HG02623 (cell line): ENCODE measurements around the gene GALNTL6.
"Not testable (repeated sequence)": the region's sequence is repeated elsewhere in the genome, so short reads cannot be mapped to it uniquely, and the experiment has no call there.

ENCODE experiments used
- ATAC-seq: cut with Tn5 transposase; IDR thresholded peaks from one replicate; pipeline ENCODE4 v1.9.1; 2021; ENCODE audit warnings: moderate library complexity; ENCODE audit not compliant: unreplicated experiment

The GALNTL6 gene

DNA sequence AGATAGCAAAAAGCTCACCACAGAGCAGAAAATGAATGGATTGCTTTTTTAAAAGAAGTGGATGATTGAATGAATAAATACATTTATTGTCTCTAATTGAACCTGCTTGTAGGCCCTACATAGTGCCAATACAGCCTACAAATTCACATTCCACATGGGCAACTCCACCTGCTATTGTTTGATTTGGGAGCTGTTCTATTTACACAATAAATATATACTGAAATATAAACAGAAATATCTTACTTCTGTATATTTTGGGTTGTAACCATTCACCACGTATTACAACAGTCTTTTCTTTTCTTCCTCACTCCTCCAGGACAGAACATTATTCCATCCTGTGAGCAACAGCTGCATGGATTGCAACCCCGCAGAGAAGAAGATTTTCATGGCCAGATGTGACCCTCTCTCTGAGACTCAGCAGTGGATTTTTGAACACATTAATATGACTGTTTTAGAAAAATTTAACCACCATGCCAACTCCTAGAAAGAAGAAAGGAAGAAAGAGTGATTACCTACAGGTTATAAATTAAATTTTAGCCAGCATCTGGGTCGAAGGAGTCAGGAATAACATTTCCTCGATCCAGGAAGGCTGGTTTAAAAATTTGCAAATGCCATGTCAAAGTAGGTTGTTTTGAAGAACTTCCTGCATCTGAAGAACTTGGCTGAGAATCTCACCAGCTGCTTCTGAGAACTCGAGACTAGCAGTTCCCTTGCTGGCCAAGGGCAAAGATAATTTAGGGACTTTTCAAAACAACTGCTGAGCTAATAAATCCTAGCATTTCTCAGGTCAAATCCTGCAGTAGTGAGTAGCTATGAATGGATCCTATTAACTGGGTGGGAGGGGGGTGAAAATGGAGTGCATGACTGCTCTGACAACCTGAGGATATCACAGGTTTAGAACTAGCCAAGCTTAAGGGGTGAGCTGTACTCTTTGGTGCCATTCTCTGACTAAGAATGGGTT lies 1226.7 kb downstream of the GALNTL6 start:
- ATAC-seq: no peak

DNA sequence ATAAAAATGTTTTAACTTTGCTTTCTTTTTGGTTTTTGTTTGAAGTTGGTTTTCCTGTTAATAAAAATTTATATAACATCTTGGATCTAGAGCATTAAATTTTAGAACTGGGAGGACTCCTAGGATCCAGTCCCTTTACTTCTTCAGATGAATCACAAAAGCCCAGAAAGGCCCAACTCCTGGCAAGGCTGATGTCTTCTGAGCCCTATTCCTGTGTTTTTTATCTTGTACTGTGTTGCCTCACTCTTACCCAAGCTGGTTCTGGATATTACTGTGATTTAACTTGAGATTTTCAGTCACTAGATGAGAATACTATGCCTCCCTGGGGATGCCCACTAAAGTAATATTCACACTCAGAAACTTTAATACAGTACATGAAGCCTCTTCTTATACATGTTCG lies 1228.3 kb downstream of the GALNTL6 start:
- ATAC-seq: no peak

- not testable (repeated sequence) for ATAC-seq
Measured at GRCh38 chr4:173042139-173042538, 1228.9 kb downstream of the GALNTL6 start.

- ATAC-seq: no peak
Measured at GRCh38 chr4:173044340-173044739, 1231.1 kb downstream of the GALNTL6 start.

DNA sequence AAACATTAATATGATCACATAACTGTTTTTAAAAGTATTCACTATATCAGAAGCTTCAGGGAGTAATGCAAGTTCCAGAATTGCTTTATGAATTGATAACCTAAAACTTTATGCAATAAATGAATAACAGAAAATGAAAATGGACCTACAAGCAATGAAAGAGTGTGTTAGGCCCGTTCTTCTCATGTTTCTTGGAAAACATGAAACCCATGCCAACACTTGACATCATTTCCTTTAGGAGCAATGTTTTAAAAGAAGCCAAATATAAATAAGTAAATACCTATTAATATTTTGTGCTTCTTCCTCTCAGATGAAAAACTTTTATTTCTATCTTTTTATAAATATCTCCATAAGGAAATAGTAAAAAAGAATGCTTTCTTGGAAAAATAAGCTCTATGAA lies 1232.4 kb downstream of the GALNTL6 start:
- ATAC-seq: no peak

DNA sequence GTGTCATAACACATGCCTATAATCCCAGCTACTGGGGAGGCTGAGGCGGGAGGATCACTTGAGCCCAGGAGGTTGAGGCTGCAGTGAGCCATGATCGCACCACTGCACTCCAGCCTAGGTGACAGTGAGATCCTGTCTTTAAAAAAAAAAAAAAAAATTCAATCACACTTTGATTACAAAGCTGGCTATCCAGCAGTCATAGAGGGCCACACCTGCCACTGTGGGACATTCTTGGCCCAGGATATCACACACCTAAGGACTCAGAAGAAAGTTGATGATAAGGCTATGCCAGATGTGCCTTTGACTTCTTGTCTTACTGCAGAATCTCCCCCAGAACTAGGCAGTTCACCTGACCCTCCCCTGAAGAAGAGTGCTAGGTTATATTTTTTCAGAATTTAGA lies 1232.9 kb downstream of the GALNTL6 start:
- no peak for ATAC-seq

- no peak for ATAC-seq
Measured at GRCh38 chr4:173046818-173047217, 1233.6 kb downstream of the GALNTL6 start.

DNA sequence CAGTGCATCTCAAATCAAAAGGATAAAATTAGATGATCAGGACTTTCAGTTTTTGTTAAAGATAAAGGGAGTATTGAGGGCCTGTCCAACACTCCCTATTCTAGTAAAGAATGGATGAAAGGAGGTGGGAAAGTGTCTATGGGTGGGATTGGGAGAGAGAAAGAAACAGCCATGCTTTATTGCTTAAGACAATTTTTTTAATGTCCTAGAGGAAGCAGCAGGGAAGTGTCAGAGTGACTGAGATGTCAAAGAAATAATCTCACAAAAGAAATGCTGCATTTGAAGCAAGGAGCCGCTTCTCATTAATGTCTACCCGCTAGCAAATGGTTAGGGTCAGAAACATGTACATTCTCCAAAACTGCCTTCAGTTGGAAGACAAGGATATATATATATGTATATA lies 1238.0 kb downstream of the GALNTL6 start:
- ATAC-seq: no peak

DNA sequence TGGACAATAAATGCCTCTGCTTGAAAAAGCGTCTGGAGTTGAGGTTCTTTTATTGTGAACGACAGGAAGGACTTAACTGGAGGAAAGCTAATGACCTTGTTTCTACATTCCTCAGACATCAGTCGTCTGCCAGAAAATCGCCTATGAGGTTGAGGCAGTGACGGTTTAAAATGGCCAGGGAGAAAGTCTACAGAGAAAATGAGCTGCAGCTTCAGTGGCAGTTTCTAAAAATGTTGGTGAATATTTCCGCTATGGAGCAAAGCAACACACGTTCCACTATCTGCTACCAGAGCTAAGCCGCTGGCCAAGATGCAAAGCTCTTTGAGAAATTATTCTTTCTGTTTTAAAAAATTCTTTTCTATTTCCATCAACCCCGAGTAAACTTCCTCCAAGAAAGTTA lies 1238.5 kb downstream of the GALNTL6 start:
- ATAC-seq: no peak

DNA sequence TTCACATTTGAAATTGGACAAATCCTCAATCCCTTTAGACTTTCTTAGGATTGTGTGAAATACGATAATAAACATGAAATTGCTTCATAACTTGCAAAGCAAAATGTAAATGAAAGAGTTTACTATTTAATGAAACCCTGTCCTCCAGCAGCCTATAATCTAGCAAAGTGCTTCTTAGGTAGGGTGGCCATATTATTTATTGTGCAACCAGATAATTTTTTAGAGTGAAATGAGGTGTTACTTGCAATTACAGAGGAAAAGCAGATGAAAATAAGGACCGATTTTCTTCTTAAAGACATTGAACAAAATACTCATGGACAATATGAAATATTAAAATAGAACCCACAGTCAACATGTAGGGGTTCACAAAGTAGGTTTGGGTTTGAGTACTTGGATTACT lies 1239.2 kb downstream of the GALNTL6 start:
- no peak for ATAC-seq

DNA sequence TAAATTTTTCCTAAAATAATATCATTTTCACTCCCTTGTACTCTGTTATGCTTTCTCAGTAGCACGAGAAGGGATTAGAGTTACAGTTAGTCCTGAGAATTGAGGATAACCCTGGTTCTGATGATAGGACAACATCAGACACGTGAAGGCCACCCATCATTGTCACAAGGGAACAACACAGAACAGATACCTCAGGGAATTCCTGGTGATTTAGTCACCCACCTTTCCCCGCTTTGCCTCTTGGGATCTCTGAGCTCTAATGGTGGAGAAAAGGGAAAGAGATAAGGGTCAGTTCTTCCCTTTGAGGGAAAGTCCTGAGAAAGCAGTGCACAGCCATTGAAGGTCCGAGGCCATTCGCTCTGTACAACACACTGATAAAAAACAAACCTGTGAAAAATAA lies 1243.1 kb downstream of the GALNTL6 start:
- ATAC-seq: no peak

DNA sequence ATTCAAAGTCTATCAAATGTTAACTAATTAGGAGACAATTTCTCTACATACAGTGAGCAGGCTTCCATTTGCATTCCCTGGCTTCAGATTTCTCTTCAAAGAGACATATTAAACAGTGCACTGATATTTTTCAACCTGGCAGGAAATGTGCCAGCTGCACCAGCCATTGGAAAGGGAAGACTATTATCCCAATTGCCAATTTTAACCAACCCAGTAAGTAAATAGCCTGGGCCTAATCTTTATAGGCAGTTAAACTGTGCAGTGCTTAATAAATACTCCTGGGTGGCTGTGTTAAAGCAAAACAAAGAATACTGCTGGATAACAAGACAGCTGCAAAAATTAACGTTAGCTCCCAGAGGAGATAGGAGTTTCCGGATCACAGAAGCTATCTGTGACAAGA lies 1243.5 kb downstream of the GALNTL6 start:
- no peak for ATAC-seq

DNA sequence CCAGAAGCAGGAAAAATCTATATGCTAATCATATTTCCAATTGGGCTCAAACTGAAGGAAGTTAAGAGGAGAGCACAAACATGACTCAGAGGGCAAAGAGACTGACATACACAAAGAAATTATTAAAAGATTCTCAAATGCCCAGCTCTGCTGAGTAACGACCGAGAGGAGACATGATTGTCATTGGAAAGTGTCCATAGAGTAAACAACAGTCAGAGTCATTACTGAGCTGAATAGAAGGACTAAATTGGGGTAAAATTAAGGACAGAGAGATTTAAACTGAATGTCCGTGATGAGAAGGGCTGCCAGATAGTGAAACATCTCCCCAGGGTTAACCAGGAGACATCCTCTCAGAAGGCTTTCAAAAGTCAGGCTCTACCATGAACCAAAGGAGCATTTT lies 1244.2 kb downstream of the GALNTL6 start:
- no peak for ATAC-seq

DNA sequence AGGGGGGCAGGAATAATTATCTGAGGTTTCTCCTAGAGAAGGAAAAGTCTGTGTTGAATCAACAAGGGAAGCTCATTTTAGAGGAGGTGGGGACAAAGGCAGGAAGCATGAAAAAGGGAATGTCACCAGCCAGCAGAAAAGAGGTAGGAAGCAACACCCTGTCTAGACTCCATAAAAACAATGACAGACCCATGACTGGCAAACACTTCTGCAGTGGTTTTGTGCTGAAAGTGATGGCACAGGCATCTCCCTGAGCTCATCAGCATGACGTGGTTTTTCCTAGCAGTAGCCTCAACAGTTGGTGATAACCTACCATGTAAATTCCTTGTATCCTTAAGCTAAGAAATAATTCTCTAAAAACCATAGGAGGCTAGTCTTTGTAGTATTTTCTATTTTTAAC lies 1244.7 kb downstream of the GALNTL6 start:
- no peak for ATAC-seq

DNA sequence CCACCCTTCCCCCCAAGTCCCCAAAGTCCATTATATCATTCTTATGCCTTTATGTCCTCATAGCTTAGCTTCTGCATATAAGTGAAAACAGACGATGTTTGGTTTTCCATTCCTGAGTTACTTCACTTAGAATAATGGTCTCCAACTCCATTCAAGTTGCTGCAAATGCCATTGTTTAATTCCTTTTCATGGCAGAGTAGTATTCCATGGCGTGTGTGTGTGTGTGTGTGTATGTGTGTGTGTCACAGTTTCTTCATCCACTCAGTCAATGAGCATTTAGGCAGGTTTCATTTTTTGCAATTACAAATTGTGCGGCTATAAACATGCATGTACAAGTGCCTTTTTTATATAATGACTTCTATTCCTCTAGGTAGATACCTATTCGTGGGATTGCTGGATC lies 1248.0 kb downstream of the GALNTL6 start:
- no peak for ATAC-seq

GRCh38 chr4:173073939-173074500 lies 1260.8 kb downstream of the GALNTL6 start:
- ATAC-seq: no peak

GRCh38 chr4:173074501-173074946 lies 1261.3 kb downstream of the GALNTL6 start:
- no peak for ATAC-seq

DNA sequence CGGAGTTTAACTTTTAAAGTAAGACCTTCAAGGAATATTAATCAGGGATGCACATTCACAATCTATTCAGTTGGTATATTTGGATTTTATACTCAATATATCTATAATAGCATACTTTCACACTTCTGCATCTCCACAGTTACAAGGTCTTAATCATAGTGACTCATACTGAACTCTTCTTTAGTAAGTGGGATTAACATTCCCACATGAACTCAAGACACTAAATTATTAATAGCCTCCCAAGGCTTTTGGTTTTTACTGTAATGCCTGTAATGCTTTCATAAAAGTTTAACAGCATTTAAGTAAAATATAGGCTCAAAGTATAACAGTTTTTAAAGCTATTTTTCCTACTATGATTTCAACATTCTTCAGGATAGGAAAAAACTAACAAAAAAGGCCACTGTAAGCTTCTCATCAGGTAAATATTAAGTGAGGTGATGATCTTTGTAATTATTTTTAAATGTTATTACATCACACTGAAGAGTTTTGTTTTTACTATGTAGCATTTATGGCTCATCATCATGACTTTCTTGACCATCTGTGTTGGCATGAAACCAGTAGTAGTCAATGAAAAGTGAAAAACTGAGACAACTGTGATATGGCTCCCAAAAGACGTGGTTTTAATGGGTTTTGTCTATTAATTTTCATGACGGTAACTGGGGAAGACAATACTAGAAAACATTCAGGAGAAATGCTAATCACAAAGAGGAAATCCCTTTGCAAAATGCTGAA lies 1263.9 kb downstream of the GALNTL6 start:
- no peak for ATAC-seq

DNA sequence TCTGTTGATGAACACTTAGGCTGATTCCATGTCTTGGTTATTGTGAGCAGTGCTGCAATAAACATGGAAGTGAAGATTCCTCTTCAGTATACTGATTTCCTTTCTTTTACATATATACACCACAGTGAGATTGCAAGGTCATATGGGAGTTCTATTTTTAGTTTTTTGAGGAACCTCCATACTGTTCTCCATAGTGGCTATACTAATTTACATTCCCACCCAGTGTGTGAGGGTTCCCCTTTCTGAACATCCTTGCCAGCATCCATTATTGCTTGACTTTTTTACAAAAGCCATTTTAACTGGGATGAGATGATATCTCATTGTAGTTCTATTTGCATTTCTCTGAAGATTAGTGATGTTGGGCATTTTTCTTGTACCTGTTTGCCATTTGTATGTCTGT lies 1274.9 kb downstream of the GALNTL6 start:
- no peak for ATAC-seq
